A549 treated with CORT108297 at 1 μM for 4 hours (cell line): ENCODE results near the gene CER1. TPM values are rescaled to one million over a fixed set of nuclear protein-coding genes. Genes with fewer than 3 reads are reported as not detected.

Experiments used
- total RNA-seq: library from RNA; stranded (reverse); fragments of 200-300 nt; extraction: Qiagen RNA extraction; gene quantifications from 5 replicates; pipeline ENCODE4 v1.2.3, GENCODE V29; 2022

CER1 gene
- total RNA-seq = not detected in 5 replicates

GRCh38 chr9:14722391-14723035 is at the start of gene CER1:
Gene CER1, minus strand, starts transcription at chr9:14722733. Its CDS starts 61 bp downstream, at chr9:14722672.

GRCh38 chr9:14693251-14693861 is 29.2 kb downstream of the CER1 start, which contains the start of gene ZDHHC21:
Gene ZDHHC21, minus strand, starts transcription at chr9:14693432. Its CDS starts 19,092 bp downstream, at chr9:14674340.

Other genes with a start within 250 kb of the CER1 start
- 1.8 to 3.2 TPM (median 2.8 TPM) in 5 replicates for gene ZDHHC21, start 29.3 kb downstream of the CER1 start, total RNA-seq
- not detected in 5 replicates for gene FREM1, start 187.7 kb upstream of the CER1 start, total RNA-seq